Hair follicle dermal papilla cell (primary cell): ENCODE data around the gene ZFP36L1. TPM values are rescaled to one million over a fixed set of nuclear protein-coding genes. Genes with fewer than 3 reads are reported as not detected.

Experiments used
- total RNA-seq: library from RNA; depleted of rRNA; stranded (reverse); fragments of >200 nt; gene quantifications from 2 replicates; pipeline ENCODE4 v1.2.3, GENCODE V29; 2012

The ZFP36L1 gene
- total RNA-seq, result 137 and 184 TPM in 2 replicates

GRCh38 chr14:68792979-68793733, at the start of gene ZFP36L1:
Gene ZFP36L1, minus strand, starts transcription at chr14:68793067. Its CDS starts 129 bp downstream, at chr14:68792938.

Other genes with a start within 250 kb of the ZFP36L1 start
- gene ACTN1, start 186.2 kb upstream of the ZFP36L1 start, total RNA-seq, result 558 and 576 TPM in 2 replicates